Colonic mucosa (tissue), 4 donors: ENCODE measurements around the gene FUT1. TPM values are rescaled to one million over a fixed set of nuclear protein-coding genes. Genes with fewer than 3 reads are reported as not detected.

ENCODE experiments used
- DNase-seq: peaks from one replicate; pipeline ENCODE4 v3.0.0-alpha.2; 2020
- H3K27ac ChIP-seq: fragments of 200-600 bp; one replicate; pipeline ENCODE4 v1.8.0; 2021
- H3K27me3 ChIP-seq: fragments of 200-600 bp; one replicate; pipeline ENCODE4 v1.8.0; 2021
- H3K36me3 ChIP-seq: fragments of 200-600 bp; one replicate; pipeline ENCODE4 v1.8.0; 2021
- H3K4me1 ChIP-seq: fragments of 200-600 bp; one replicate; pipeline ENCODE4 v1.8.0; 2021; ENCODE audit warnings: mild to moderate bottlenecking
- H3K4me3 ChIP-seq: fragments of 200-600 bp; one replicate; pipeline ENCODE4 v1.8.0; 2021
- H3K9ac ChIP-seq, 2 donors: one replicate each; pipeline ENCODE4 v1.7.0; 2013; ENCODE audit warnings: control low read depth in 2 of 2, low read depth in 2 of 2, low read length in 2 of 2
- H3K9me3 ChIP-seq: fragments of 200-600 bp; one replicate; pipeline ENCODE4 v1.8.0; 2021
- CTCF ChIP-seq: fragments of 200-600 bp; IDR thresholded peaks from one replicate; pipeline ENCODE4 v1.8.0; 2022; ENCODE audit warnings: antibody characterized with exemption, mild to moderate bottlenecking
- intact Hi-C: fragments of 100-400 bp; cut with DNase I; formaldehyde crosslinking; loops from one replicate; pipeline ENCODE4 v1.14.1; 2022
- total RNA-seq, 2 donors: library from RNA; stranded (reverse); fragmentation: NEBNext Ultra II Directional in 1 of 2; extraction: Animal tissue kit (Norgen Biotek cat#: 25700) in 1 of 2; gene quantifications; one replicate each; pipeline ENCODE4 v1.2.1, GENCODE V29; 2021
- donor health status: healthy.
- donor health status: DM: no; HTN: no; CAD: no.
- donor health status: DM: no; HTN: no; CAD: no.

Gene FUT1
- total RNA-seq, 2 donors from 2014 or later = 0.59 to 0.80 TPM

DNA sequence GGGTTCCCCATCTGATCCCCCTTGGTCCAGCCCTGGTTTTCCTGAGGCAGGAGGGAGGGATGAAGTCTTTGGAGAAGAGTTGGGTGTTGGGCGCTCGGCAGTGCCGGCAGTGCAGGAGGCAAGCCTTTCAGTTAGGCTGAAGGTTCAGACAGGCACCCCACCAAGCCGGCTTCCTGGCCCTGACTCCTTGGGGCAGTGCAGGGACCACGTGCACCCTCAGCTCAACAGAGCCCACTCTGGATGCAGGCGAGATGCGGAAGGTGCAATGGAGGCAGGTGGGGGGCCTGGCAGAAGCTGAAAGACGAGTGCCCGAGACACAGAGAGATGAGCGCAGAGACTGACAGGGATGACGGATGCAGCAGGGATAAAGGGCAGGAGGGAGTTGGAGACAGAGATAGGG is 44.0 kb downstream of the FUT1 start:
- DNase-seq = no peak
- H3K9ac ChIP-seq = no peak overlapping the region
- no peak overlapping the region for H3K4me3 ChIP-seq
- intact Hi-C loops = no loop called here
- no peaks in the 10 kb centered on the region for H3K27me3 ChIP-seq
- no peak overlapping the region for H3K27ac ChIP-seq
- H3K4me1 ChIP-seq = peaks cover 5% of the 10 kb centered on the region
- no peak for TF ChIP-seq CTCF
- no peaks in the 10 kb centered on the region for H3K36me3 ChIP-seq
- no peaks in the 10 kb centered on the region for H3K9me3 ChIP-seq

DNA sequence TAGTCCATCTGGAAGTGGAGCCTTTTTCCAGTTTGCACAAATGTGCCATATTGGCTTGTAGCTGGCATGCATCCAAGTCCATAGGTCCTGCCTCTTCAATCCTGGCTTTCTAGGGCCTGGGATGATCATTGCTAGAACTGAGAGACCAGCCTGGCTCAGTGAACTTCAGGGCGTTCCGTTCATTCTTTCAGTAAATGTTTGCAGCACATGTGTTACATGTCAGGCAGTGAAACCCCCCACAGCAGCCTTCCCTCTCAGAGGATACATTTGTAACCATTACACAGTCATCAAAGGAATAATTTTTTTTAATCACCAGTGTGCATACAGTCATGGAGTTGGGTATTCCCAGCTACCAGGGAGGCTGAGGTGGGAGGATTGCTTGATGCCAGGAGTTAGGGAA is 47.0 kb downstream of the FUT1 start:
- DNase-seq = no peak
- H3K27me3 ChIP-seq = no peaks in the 10 kb centered on the region
- no peaks in the 10 kb centered on the region for H3K36me3 ChIP-seq
- TF ChIP-seq CTCF = no peak
- H3K4me1 ChIP-seq = no peaks in the 10 kb centered on the region
- H3K4me3 ChIP-seq = no peak overlapping the region
- no peak overlapping the region for H3K9ac ChIP-seq
- H3K9me3 ChIP-seq = no peaks in the 10 kb centered on the region
- H3K27ac ChIP-seq = no peak overlapping the region
- intact Hi-C loops = no loop called here

GRCh38 chr19:48703316-48703715 is 49.1 kb downstream of the FUT1 start:
- no peak overlapping the region for H3K4me3 ChIP-seq
- H3K9me3 ChIP-seq = no peaks in the 10 kb centered on the region
- H3K27ac ChIP-seq = no peak overlapping the region
- intact Hi-C loops = no loop called here
- no peak overlapping the region for H3K9ac ChIP-seq
- H3K4me1 ChIP-seq = no peaks in the 10 kb centered on the region
- H3K27me3 ChIP-seq = no peaks in the 10 kb centered on the region
- no peak for DNase-seq
- no peaks in the 10 kb centered on the region for H3K36me3 ChIP-seq
- TF ChIP-seq CTCF = no peak

DNA sequence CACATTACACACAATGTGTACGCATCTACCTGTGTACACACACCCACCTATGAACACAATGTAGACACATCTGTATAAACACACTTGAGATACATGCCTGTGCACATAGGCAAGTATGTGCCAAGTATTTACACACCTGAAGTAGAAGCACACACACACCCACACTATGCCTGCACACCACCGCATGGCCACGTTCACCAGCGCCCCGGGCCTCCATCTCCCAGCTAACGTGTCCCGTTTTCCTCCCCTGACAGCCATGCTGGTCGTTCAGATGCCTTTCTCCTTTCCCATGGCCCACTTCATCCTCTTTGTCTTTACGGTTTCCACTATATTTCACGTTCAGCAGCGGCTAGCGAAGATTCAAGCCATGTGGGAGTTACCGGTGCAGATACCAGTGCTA is 49.7 kb downstream of the FUT1 start:
- intact Hi-C loops = no loop called here
- TF ChIP-seq CTCF = no peak
- H3K4me1 ChIP-seq = no peaks in the 10 kb centered on the region
- no peak overlapping the region for H3K4me3 ChIP-seq
- no peak overlapping the region for H3K27ac ChIP-seq
- no peaks in the 10 kb centered on the region for H3K27me3 ChIP-seq
- no peaks in the 10 kb centered on the region for H3K36me3 ChIP-seq
- H3K9ac ChIP-seq = no peak overlapping the region
- no peak for DNase-seq
- no peaks in the 10 kb centered on the region for H3K9me3 ChIP-seq

GRCh38 chr19:48698046-48698445 is 54.4 kb downstream of the FUT1 start:
- intact Hi-C loops = no loop called here
- peak overlapping the region; percentile 10 for H3K27ac ChIP-seq

More at GRCh38 chr19:48698046-48698445, 54.4 kb downstream of the FUT1 start:
- Histone ChIP-seq H3K36me3 (no peaks in the 10 kb centered on the region), H3K9ac (peak overlapping the region in 1 of 2 donors; percentile 28), H3K4me1 (no peaks in the 10 kb centered on the region), H3K4me3 (no peak overlapping the region), H3K27me3 (no peaks in the 10 kb centered on the region), H3K9me3 (no peaks in the 10 kb centered on the region)
- TF ChIP-seq CTCF = no peak
- DNase-seq = peak; percentile 88

Other genes starting within 250 kb of the FUT1 start
- 1 to 10 TPM; 1.7 to 3.1 TPM for gene LMTK3, start 240.8 kb downstream of the FUT1 start, total RNA-seq
- 1 to 10 TPM; 1.4 to 7.7 TPM for gene SULT2B1, start 200.5 kb downstream of the FUT1 start, total RNA-seq
- under 1 TPM in 1 of 2 donors, not detected in 1; 0.27 TPM for gene SPACA4, start 145.9 kb downstream of the FUT1 start, total RNA-seq
- 100 to 1,000 TPM; 150 to 198 TPM for gene FAM83E, start 137.6 kb downstream of the FUT1 start, total RNA-seq
- 1,000 to 10,000 TPM; 1,499 to 1,736 TPM for gene RPL18, start 133.5 kb downstream of the FUT1 start, total RNA-seq
- gene SPHK2, start 133.1 kb downstream of the FUT1 start, total RNA-seq = 10 to 100 TPM; 36.2 to 48.4 TPM
- 1 to 10 TPM; 4.7 to 8.9 TPM for gene DBP, start 115.3 kb downstream of the FUT1 start, total RNA-seq
- gene CA11, start 106.5 kb downstream of the FUT1 start, total RNA-seq = 1 to 10 TPM; 1.4 to 2.7 TPM
- under 1 TPM in 1 of 2 donors, not detected in 1; 0.32 TPM for gene NTN5, start 79.6 kb downstream of the FUT1 start, total RNA-seq
- 100 to 1,000 TPM; 125 to 141 TPM for gene FUT2, start 56.7 kb downstream of the FUT1 start, total RNA-seq
- gene MAMSTR, start 32.9 kb downstream of the FUT1 start, total RNA-seq = 1 to 10 TPM in 1 of 2 donors, under 1 TPM in 1; 0.35 to 1.2 TPM
- 1 to 10 TPM; 2.2 to 4.8 TPM for gene RASIP1, start 12.0 kb downstream of the FUT1 start, total RNA-seq
- gene IZUMO1, start 5.7 kb downstream of the FUT1 start, total RNA-seq = not detected
- gene FGF21, start 2.9 kb upstream of the FUT1 start, total RNA-seq = not detected
- gene BCAT2, start 58.4 kb upstream of the FUT1 start, total RNA-seq = 10 to 100 TPM; 74.8 to 85.5 TPM
- gene HSD17B14, start 83.8 kb upstream of the FUT1 start, total RNA-seq = 1 to 10 TPM in 1 of 2 donors, under 1 TPM in 1; 0.79 to 2.8 TPM
- 1 to 10 TPM; 5.6 to 6.6 TPM for gene PLEKHA4, start 116.0 kb upstream of the FUT1 start, total RNA-seq
- gene PPP1R15A, start 119.8 kb upstream of the FUT1 start, total RNA-seq = 10 to 100 TPM; 23.9 to 33.3 TPM
- not detected for gene TULP2, start 146.1 kb upstream of the FUT1 start, total RNA-seq
- 100 to 1,000 TPM; 180 to 184 TPM for gene NUCB1, start 147.7 kb upstream of the FUT1 start, total RNA-seq
- 1 to 10 TPM in 1 of 2 donors, not detected in 1; 1.5 TPM for gene DHDH, start 181.1 kb upstream of the FUT1 start, total RNA-seq
- gene BAX, start 202.2 kb upstream of the FUT1 start, total RNA-seq = 100 to 1,000 TPM; 144 to 223 TPM
- 1,000 to 10,000 TPM; 1,463 to 1,600 TPM for gene FTL, start 212.7 kb upstream of the FUT1 start, total RNA-seq
- 10 to 100 TPM; 48.8 to 54.7 TPM for gene GYS1, start 240.7 kb upstream of the FUT1 start, total RNA-seq
- gene RUVBL2, start 241.2 kb upstream of the FUT1 start, total RNA-seq = 100 to 1,000 TPM in 1 of 2 donors, 10 to 100 TPM in 1; 54.1 to 151 TPM